Measurements from ENCODE around the gene SSUH2. TPM values are rescaled to one million over a fixed set of nuclear protein-coding genes. Genes with fewer than 3 reads are reported as not detected.

SSUH2 gene
- total and polyA plus RNA-seq, 2 of the 4 experiments (the other 2 are of a cell fraction), result 0.10 TPM; not detected in 1

- WGBS, 2 experiments (ENCODE audit: extremely low coverage in 2 of 2, insufficient read length in 1 of 2), result 80% methylated on average over 2 of the region's 3 CpGs; no CpG with 5 or more reads in 1 of the 2 experiments
- no peaks in the 10 kb centered on the region for H3K36me3 ChIP-seq (ENCODE audit: control insufficient read depth, insufficient read depth, low read length)
- no peak overlapping the region for H2BK5ac ChIP-seq (ENCODE audit: low read depth, low read length, poor library complexity, severe bottlenecking)
- no peak overlapping the region for H3K4me3 ChIP-seq (ENCODE audit: insufficient read depth, low read depth, low read length)
- no peak overlapping the region for H4K5ac ChIP-seq (ENCODE audit: low read depth, low read length)
- H2AFZ ChIP-seq (replicated peaks; ENCODE audit: low read length, poor library complexity), result no peak overlapping the region
- H3K14ac ChIP-seq (replicated peaks; ENCODE audit: low read depth, low read length), result no peak overlapping the region
- 0 out of 2 replicates have a peak overlapping the region, but pooled peaks have one; percentile 26 for H2BK20ac ChIP-seq (ENCODE audit: low read depth, low read length)
- H2AK9ac ChIP-seq (replicated peaks; ENCODE audit: low read depth, low read length, poor library complexity), result no peak overlapping the region
- no peaks in the 10 kb centered on the region; the same call in 1 of the 2 replicates for H3K9me1 ChIP-seq (ENCODE audit: insufficient read depth, low read length)
- H3K9ac ChIP-seq (ENCODE audit: low read depth, low read length), result no peak overlapping the region
- no peak overlapping the region for H3K4ac ChIP-seq (ENCODE audit: low read depth, low read length)
- H3K23ac ChIP-seq (ENCODE audit: low read depth, low read length), result no peak overlapping the region
- H3K9me3 ChIP-seq (ENCODE audit: control insufficient read depth, insufficient read depth, low read length), result no peaks in the 10 kb centered on the region
- in situ Hi-C loops (cut with MboI; ENCODE audit: low sequenced_read_pairs), result no loop called here
- H3K56ac ChIP-seq (ENCODE audit: extremely low read depth, insufficient read depth, low read length), result no peak overlapping the region
- no peaks in the 10 kb centered on the region; the same call in 1 of the 2 replicates for H4K20me1 ChIP-seq (ENCODE audit: insufficient read depth, low read length)
- DNase-seq, result no peak
- H2BK15ac ChIP-seq (ENCODE audit: low read depth, low read length), result no peak overlapping the region
- H4K91ac ChIP-seq (ENCODE audit: insufficient read depth, low read depth, low read length), result peak overlapping the region; percentile 8; the same call in 1 of the 2 replicates
- dilution Hi-C loops (cut with HindIII; ENCODE audit: low sequenced_read_pairs, unreplicated experiment), result no loop called here
- ChIA-PET POLR2A (ENCODE audit: unreplicated experiment) (no interaction called here), CTCF (no interaction called here)
- H3K79me1 ChIP-seq (ENCODE audit: low read depth in 1 of 2, low read length in 2 of 2), result no peaks in the 10 kb centered on the region
- H4K8ac ChIP-seq (ENCODE audit: low read depth in 2 of 2, low read length in 2 of 2), result no peak overlapping the region
- no peak for TF ChIP-seq NFE2L2 (IDR thresholded peaks at IDR 0.05; ENCODE audit: low read depth, low read length)
- no peak for TF ChIP-seq RAD21 (IDR thresholded peaks at IDR 0.05; ENCODE audit: low read length)
- peak; percentile 42; the same call in 1 of the 2 replicates for TF ChIP-seq MAFK (IDR thresholded peaks at IDR 0.05; ENCODE audit: low read depth, low read length)
- BruUV-seq (replicated peaks), result no TSS peak
- no peak for ATAC-seq (ENCODE audit: low read depth)
- no peak overlapping the region for H2BK120ac ChIP-seq (ENCODE audit: low read depth, low read length)
- H2AK5ac ChIP-seq (ENCODE audit: low read depth, low read length), result no peak overlapping the region
- H3K4me1 ChIP-seq (ENCODE audit: control insufficient read depth, insufficient read depth, low read length), result peaks cover 7% of the 10 kb centered on the region
- H3K4me2 ChIP-seq (ENCODE audit: low read depth, low read length), result no peak overlapping the region
- no peak overlapping the region for H3K18ac ChIP-seq (ENCODE audit: low read depth, low read length)
- intact Hi-C loops (cut with micrococcal nuclease), result no loop called here
- no peaks in the 10 kb centered on the region for H3K27me3 ChIP-seq (ENCODE audit: control insufficient read depth, insufficient read depth, low read length)
- no peak overlapping the region for H3K27ac ChIP-seq (ENCODE audit: insufficient read depth, low read length)
These were observed 39.6 kb downstream of the SSUH2 start for GRCh38 chr3:8604988-8605387.
